ENCODE measurements around the gene MGAT2.

The MGAT2 gene

GRCh38 chr14:49634547-49635334, 14.1 kb downstream of the MGAT2 start, which contains the start of gene DNAAF2:
Gene DNAAF2, minus strand, starts transcription at chr14:49635244. Its CDS starts 95 bp downstream, at chr14:49635149.
- H3K4me3 ChIP-seq (ENCODE audit: control insufficient read depth, low read depth, low read length) = peak within 1 kb of the TSS; percentile 95
- DNase-seq (ENCODE audit: low read depth) = no peak
- TF ChIP-seq, protein P1, sequence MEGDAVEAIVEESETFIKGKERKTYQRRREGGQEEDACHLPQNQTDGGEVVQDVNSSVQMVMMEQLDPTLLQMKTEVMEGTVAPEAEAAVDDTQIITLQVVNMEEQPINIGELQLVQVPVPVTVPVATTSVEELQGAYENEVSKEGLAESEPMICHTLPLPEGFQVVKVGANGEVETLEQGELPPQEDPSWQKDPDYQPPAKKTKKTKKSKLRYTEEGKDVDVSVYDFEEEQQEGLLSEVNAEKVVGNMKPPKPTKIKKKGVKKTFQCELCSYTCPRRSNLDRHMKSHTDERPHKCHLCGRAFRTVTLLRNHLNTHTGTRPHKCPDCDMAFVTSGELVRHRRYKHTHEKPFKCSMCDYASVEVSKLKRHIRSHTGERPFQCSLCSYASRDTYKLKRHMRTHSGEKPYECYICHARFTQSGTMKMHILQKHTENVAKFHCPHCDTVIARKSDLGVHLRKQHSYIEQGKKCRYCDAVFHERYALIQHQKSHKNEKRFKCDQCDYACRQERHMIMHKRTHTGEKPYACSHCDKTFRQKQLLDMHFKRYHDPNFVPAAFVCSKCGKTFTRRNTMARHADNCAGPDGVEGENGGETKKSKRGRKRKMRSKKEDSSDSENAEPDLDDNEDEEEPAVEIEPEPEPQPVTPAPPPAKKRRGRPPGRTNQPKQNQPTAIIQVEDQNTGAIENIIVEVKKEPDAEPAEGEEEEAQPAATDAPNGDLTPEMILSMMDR (IDR thresholded peaks at IDR 0.05; ENCODE audit: control insufficient read depth, insufficient read depth, low read depth, low read length, missing control alignments) = no peak

- H3K4me3 ChIP-seq (ENCODE audit: control insufficient read depth, low read depth, low read length) = no peak overlapping the region
- DNase-seq (ENCODE audit: low read depth) = no peak
- TF ChIP-seq, protein P1 (IDR thresholded peaks at IDR 0.05; ENCODE audit: control insufficient read depth, insufficient read depth, low read depth, low read length, missing control alignments) = no peak
Measured at GRCh38 chr14:49636866-49637265, 16.3 kb downstream of the MGAT2 start.

- H3K4me3 ChIP-seq (ENCODE audit: control insufficient read depth, low read depth, low read length) = no peak overlapping the region
- TF ChIP-seq, protein P1 (IDR thresholded peaks at IDR 0.05; ENCODE audit: control insufficient read depth, insufficient read depth, low read depth, low read length, missing control alignments) = no peak
- DNase-seq (ENCODE audit: low read depth) = no peak
Measured at GRCh38 chr14:49637534-49638078, 17.0 kb downstream of the MGAT2 start.

DNA sequence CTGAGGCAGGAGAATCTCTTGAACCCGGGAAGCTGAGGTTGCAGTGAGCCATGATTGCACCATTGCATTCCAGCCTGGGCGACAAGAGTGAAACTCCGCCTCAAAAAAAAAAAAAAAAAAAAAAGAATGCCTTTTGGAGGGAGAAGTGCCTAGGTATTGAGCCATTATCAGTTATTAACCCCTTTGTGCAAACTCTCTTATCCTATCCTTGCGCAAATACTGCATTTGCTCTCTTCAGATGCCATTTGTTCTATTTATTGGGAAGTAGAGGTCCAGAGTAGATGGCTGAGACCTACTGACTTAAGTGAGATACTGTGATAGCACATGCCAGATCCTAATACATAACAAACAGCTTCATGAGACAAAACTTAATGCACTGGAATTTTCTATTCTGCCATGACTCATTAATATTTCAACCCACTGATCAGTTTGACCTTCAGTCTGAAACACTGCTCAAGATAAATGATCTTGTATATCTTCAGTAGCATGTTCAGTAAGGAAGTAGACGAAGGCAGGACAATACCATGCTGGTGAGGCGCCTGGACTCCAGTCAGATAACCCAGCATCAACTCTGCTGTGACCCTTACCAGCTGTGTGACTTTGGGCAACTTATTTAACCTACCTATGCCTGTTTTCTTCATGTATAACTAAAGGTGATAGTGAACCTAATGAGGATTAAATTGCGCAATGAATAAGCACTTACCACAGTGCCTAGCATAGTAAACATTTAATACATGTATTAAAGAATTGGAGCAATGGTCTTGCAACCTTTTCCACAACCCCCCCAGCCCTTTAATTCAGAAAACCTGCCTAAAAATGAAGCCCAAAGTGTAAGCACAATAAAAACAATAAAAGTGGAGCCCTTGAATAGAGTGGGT, 20.2 kb downstream of the MGAT2 start:
- TF ChIP-seq, protein P1 (IDR thresholded peaks at IDR 0.05; ENCODE audit: control insufficient read depth, insufficient read depth, low read depth, low read length, missing control alignments) = no peak
- DNase-seq (ENCODE audit: low read depth) = no peak
- no peak overlapping the region for H3K4me3 ChIP-seq (ENCODE audit: control insufficient read depth, low read depth, low read length)

GRCh38 chr14:49641697-49642129, 21.1 kb downstream of the MGAT2 start:
- no peak for DNase-seq (ENCODE audit: low read depth)
- no peak overlapping the region for H3K4me3 ChIP-seq (ENCODE audit: control insufficient read depth, low read depth, low read length)
- TF ChIP-seq, protein P1 (IDR thresholded peaks at IDR 0.05; ENCODE audit: control insufficient read depth, insufficient read depth, low read depth, low read length, missing control alignments) = no peak

DNA sequence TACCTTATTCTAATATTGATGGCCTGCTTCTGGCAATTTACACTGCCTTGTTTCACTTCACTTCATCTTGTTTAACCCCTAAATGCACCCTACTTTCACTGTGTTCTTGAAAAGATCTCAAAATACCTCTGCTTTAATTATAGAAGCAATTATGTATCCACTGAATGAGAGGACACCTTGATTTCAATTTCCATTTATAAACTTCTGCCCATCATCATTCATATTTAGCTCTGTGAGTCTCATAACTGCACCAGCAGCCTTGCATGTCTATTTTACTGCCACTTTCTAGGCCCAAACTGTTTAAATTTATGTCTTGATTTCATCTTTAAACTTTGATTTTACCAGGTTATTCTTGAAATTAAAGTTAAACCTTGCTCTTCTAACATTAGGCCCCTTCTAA, 21.6 kb downstream of the MGAT2 start:
- TF ChIP-seq, protein P1 (IDR thresholded peaks at IDR 0.05; ENCODE audit: control insufficient read depth, insufficient read depth, low read depth, low read length, missing control alignments) = no peak
- DNase-seq (ENCODE audit: low read depth) = no peak
- H3K4me3 ChIP-seq (ENCODE audit: control insufficient read depth, low read depth, low read length) = no peak overlapping the region
